ENCODE measurements around the gene AATK.

GRCh38 chr17:81128774-81129173, 37.2 kb downstream of the AATK start:
- TF ChIP-seq CTCF (conservative IDR thresholded peaks at IDR 0.05) (no peak), ZFX (IDR thresholded peaks at IDR 0.05) (no peak)

Measured in C4-2B (cell line).